ENCODE measurements around the gene MTMR10.

The MTMR10 gene

DNA sequence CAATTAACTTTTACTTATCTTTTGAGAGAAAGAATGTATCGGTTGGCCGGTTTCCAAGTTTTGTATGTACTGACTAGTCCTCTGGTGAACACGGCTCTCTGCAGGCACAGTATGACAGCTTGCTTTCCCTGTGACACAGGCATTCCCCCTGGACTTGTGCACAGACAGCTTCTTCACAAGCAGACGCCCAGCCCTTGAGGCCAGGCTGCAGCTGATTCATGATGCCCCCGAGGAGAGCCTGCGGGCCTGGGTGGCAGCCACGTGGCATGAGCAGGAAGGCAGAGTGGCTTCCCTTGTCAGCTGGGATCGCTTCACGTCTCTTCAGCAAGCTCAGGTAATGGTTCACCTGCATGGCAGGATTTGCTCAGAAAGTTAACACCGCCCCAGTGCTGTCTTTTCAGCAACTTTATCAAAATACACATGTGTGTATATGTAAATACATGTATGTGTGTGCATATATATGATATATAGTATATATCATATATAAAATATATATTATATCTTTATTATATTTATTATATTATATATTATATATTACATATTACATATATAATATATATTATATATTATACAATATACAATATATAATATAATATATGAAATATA is 62.3 kb downstream of the MTMR10 start:
- H3K27me3 ChIP-seq (ENCODE audit: insufficient read depth, low read depth, severe bottlenecking) = no peaks in the 10 kb centered on the region
- no peak overlapping the region for H3K4me3 ChIP-seq (ENCODE audit: low read depth, low read length)
- H3K36me3 ChIP-seq = peaks cover 68% of the 10 kb centered on the region
- DNase-seq = no peak
- H3K27ac ChIP-seq = no peak overlapping the region
- H3K9me3 ChIP-seq (ENCODE audit: severe bottlenecking) = no peaks in the 10 kb centered on the region
- TF ChIP-seq, protein P1, sequence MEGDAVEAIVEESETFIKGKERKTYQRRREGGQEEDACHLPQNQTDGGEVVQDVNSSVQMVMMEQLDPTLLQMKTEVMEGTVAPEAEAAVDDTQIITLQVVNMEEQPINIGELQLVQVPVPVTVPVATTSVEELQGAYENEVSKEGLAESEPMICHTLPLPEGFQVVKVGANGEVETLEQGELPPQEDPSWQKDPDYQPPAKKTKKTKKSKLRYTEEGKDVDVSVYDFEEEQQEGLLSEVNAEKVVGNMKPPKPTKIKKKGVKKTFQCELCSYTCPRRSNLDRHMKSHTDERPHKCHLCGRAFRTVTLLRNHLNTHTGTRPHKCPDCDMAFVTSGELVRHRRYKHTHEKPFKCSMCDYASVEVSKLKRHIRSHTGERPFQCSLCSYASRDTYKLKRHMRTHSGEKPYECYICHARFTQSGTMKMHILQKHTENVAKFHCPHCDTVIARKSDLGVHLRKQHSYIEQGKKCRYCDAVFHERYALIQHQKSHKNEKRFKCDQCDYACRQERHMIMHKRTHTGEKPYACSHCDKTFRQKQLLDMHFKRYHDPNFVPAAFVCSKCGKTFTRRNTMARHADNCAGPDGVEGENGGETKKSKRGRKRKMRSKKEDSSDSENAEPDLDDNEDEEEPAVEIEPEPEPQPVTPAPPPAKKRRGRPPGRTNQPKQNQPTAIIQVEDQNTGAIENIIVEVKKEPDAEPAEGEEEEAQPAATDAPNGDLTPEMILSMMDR (IDR thresholded peaks at IDR 0.05; ENCODE audit: low read depth, low read length) = no peak

DNA sequence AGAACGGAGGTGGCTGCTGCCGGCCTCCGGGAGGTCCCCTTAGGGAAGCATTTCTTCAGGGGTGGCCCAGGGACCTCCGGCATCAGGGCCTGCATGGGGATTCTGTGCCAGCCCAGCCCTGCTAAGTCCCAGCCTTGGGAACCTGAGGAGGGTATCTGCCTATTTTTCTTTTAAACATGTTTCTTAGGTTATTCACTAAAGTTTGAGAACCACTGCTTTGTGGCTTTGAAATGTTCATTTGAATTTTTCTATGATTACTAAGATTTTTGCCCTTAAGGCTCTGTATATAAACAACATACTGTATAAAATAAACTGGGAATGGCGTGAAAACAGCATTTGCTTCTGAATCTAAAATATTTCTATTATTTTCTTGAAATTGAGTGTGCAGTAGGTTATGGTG is 63.4 kb downstream of the MTMR10 start:
- Histone ChIP-seq H3K27ac (no peak overlapping the region), H3K9me3 (ENCODE audit: severe bottlenecking) (no peaks in the 10 kb centered on the region), H3K4me3 (ENCODE audit: low read depth, low read length) (no peak overlapping the region), H3K27me3 (ENCODE audit: insufficient read depth, low read depth, severe bottlenecking) (no peaks in the 10 kb centered on the region), H3K36me3 (peaks cover 78% of the 10 kb centered on the region)
- DNase-seq = no peak
- TF ChIP-seq, protein P1 (IDR thresholded peaks at IDR 0.05; ENCODE audit: low read depth, low read length) = no peak

GRCh38 chr15:30927148-30927761 is 64.2 kb downstream of the MTMR10 start:
- H3K36me3 ChIP-seq = peaks cover 82% of the 10 kb centered on the region
- no peak overlapping the region for H3K27ac ChIP-seq
- no peaks in the 10 kb centered on the region for H3K9me3 ChIP-seq (ENCODE audit: severe bottlenecking)
- no peaks in the 10 kb centered on the region for H3K27me3 ChIP-seq (ENCODE audit: insufficient read depth, low read depth, severe bottlenecking)
- TF ChIP-seq, protein P1 (IDR thresholded peaks at IDR 0.05; ENCODE audit: low read depth, low read length) = no peak
- no peak for DNase-seq
- no peak overlapping the region for H3K4me3 ChIP-seq (ENCODE audit: low read depth, low read length)

DNA sequence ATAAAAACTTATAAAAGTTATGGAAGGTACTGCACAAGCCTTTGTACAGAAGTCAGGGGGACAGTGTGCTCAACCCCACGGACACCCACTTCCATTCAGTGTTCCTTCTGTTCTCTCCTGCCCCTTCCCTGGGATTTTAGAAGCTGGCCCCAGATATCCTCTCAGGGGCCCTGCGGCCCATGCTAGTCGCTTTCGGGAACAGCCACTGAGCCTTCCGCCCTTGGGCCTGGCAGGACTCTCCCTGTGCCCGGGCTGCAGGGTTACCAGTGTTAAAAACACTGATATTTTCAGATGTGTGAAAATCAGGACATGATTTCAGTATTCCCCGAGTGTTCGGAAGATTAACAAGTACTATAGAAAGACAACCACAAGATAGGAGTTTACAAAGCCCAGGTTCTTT is 65.3 kb downstream of the MTMR10 start:
- TF ChIP-seq, protein P1 (IDR thresholded peaks at IDR 0.05; ENCODE audit: low read depth, low read length) = no peak
- Histone ChIP-seq H3K9me3 (ENCODE audit: severe bottlenecking) (no peaks in the 10 kb centered on the region), H3K36me3 (peaks cover 85% of the 10 kb centered on the region), H3K27me3 (ENCODE audit: insufficient read depth, low read depth, severe bottlenecking) (no peaks in the 10 kb centered on the region), H3K27ac (no peak overlapping the region), H3K4me3 (ENCODE audit: low read depth, low read length) (no peak overlapping the region)
- DNase-seq = no peak

DNA sequence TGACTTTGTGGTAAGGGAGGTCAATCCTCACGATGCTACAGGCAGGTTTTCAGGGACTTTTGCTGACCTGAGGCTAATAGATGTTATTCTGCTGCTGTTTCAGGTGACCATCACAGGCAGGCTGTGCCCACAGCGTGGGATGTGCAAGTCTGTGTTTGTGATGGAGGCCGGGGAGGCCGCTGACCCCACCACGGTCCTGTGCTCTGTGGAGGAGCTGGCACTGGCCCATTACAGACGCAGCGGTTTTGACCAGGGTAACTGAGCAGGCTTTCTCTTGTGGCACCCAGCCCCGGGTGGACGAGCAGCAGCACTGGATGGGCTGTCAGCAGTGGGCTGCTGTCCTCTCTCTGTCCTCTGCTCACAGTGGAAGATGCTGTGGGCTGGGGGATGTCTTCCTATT is 65.7 kb downstream of the MTMR10 start:
- no peak for DNase-seq
- no peak overlapping the region for H3K27ac ChIP-seq
- no peak overlapping the region for H3K4me3 ChIP-seq (ENCODE audit: low read depth, low read length)
- H3K9me3 ChIP-seq (ENCODE audit: severe bottlenecking) = no peaks in the 10 kb centered on the region
- no peaks in the 10 kb centered on the region for H3K27me3 ChIP-seq (ENCODE audit: insufficient read depth, low read depth, severe bottlenecking)
- peaks cover 85% of the 10 kb centered on the region for H3K36me3 ChIP-seq
- TF ChIP-seq, protein P1 (IDR thresholded peaks at IDR 0.05; ENCODE audit: low read depth, low read length) = no peak

DNA sequence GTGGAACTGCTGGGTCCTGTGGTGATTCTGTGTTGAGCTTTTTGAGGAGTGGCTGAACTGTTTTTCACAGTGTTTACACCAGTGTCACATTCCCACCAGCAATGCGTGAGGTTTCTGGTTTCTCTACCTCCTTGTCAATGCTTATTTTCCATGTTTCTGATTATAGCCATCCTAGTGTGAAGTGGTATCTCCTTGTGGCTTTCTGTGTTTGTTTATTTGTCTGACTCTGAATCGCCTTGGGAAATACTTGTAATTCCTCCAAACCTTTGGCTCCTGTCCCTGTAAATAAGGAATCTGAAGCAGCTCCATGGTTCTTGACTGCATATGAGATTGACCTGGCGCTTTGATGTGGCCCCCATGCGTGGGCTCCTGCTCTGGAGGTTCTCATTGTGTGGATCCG is 67.1 kb downstream of the MTMR10 start:
- peaks cover 86% of the 10 kb centered on the region for H3K36me3 ChIP-seq
- no peak overlapping the region for H3K4me3 ChIP-seq (ENCODE audit: low read depth, low read length)
- no peak for DNase-seq
- TF ChIP-seq, protein P1 (IDR thresholded peaks at IDR 0.05; ENCODE audit: low read depth, low read length) = no peak
- H3K27me3 ChIP-seq (ENCODE audit: insufficient read depth, low read depth, severe bottlenecking) = no peaks in the 10 kb centered on the region
- no peak overlapping the region for H3K27ac ChIP-seq
- no peaks in the 10 kb centered on the region for H3K9me3 ChIP-seq (ENCODE audit: severe bottlenecking)

All from WERI-Rb-1 (cell line).